Measurements from ENCODE around the gene JAK3.

- TF ChIP-seq CTCF (IDR thresholded peaks at IDR 0.05; ENCODE audit: low read depth, low read length) = no peak
- TF ChIP-seq EZH2phosphoT487 (IDR thresholded peaks at IDR 0.05; ENCODE audit: low read depth) = no peak
Measured at GRCh38 chr19:17803264-17803896, 44.4 kb downstream of the JAK3 start.

Data from OCI-LY3 (cell line).